ENCODE results near the gene DDX4.

DNA sequence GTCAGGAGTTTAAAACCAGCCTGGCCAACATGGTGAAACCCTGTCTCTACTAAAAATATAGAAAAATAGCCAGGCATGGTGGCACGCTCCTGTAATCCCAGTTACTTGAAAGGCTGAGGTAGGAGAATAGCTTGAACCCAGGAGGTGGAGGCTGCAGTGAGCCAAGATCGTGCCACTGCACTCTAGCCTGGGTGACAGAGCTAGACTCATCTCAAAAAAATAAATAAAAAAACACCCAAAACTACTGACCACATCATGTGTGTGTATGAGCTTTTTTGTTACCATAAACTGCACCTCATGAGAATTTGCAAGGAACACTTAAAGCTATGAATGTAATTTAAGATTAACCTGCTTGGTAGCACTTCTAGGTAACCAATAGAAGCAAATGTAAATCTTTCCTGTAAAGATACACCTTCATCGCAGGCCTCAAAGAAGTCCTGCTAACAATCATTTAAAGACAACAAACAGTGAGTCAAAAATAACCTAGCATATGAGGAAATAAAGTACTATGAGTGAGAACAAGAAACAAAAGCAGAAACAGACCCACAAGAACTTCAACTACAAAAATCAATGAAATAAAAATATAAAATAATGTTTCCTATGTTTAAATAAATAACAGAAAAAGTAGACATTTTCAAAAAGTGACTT, 38.7 kb upstream of the DDX4 start:
- TF ChIP-seq CTCF (IDR thresholded peaks at IDR 0.05), result no peak
- no peak for TF ChIP-seq POLR2A (IDR thresholded peaks at IDR 0.05)
- TF ChIP-seq POLR2AphosphoS5 (IDR thresholded peaks at IDR 0.05), result no peak

Data from upper lobe of left lung (tissue), 4 donors.